K562 (cell line): Measurements from ENCODE around the gene LTBP4. TPM values are rescaled to one million over a fixed set of nuclear protein-coding genes. Genes with fewer than 3 reads are reported as not detected.
A peak's percentile ranks its signal among the peaks of the same experiment; 100 is the strongest.

Experiments used
- CREBBP ChIP-seq: IDR thresholded peaks from one replicate; pipeline ENCODE4 v1.6.1; 2012; ENCODE audit warnings: low read depth, mild to moderate bottlenecking, control low read depth, inconsistent platforms, low read length
- EHMT2 ChIP-seq: fragments of 450-650 bp; IDR thresholded peaks from 2 replicates; pipeline ENCODE4 v1.6.1; 2018; ENCODE audit warnings: antibody characterized with exemption
- KDM5B ChIP-seq: fragments of 200-600 bp; sonication (generic); IDR thresholded peaks from 2 replicates; pipeline ENCODE4 v1.6.1; 2012; ENCODE audit warnings: low read depth, mild to moderate bottlenecking, moderate library complexity, low read length, control low read depth, inconsistent platforms; ENCODE audit not compliant: insufficient replicate concordance
- PHTF2 ChIP-seq: fragments of 250-450 bp; sonication (Bioruptor Pico); IDR thresholded peaks from 2 replicates; pipeline ENCODE4 v1.5.0; 2021; ENCODE audit warnings: mild to moderate bottlenecking
- PKNOX1 ChIP-seq: fragments of 450-650 bp; IDR thresholded peaks from 2 replicates; pipeline ENCODE4 v1.6.1; 2016
- RB1 ChIP-seq: fragments of 450-650 bp; IDR thresholded peaks from 2 replicates; pipeline ENCODE4 v1.6.1; 2017; ENCODE audit warnings: low read depth, mild to moderate bottlenecking
- SIN3A ChIP-seq, 2 experiments: fragments of 150-350 bp in 1 of 2; IDR thresholded peaks; 2 replicates each; pipeline ENCODE4 v1.6.1; 2011 to 2016; ENCODE audit warnings: borderline replicate concordance in 2 of 2, low read depth in 2 of 2, low read length in 2 of 2, mild to moderate bottlenecking in 2 of 2, moderate library complexity in 2 of 2; ENCODE audit not compliant: control insufficient read depth in 1 of 2
- SMAD2 ChIP-seq: fragments of 150-350 bp; IDR thresholded peaks from 2 replicates; pipeline ENCODE4 v1.6.1; 2014; ENCODE audit warnings: low read depth, mild to moderate bottlenecking, low read length
- SRF ChIP-seq, 2 experiments: fragments of 250-450, 450-650 bp in 1 of 2; sonication (Bioruptor Pico) in 1 of 2; sonication (generic) in 1 of 2; formaldehyde crosslinking; IDR thresholded peaks; 2 replicates each; pipeline versions ENCODE4 v1.5.0 to v1.5.1; 2020 to 2022; ENCODE audit warnings: mild to moderate bottlenecking in 1 of 2, missing genetic modification reagents in 1 of 2
- UBTF ChIP-seq, 2 experiments: IDR thresholded peaks; 2 replicates each; pipeline ENCODE4 v1.6.1; 2012; ENCODE audit warnings: improper control_type of control experiment in 2 of 2, low read depth in 2 of 2, low read length in 2 of 2, borderline replicate concordance in 1 of 2
- polyA plus RNA-seq, 8 experiments: library from polyadenylated mRNA; depleted of rRNA in 4 of 8; stranded (reverse) in 5 of 8; unstranded in 3 of 8; fragments of >200 nt; fragmentation: Nextera tagmentation in 2 of 8; fragmentation: Illumina TruSeq in 1 of 8; extraction: Ambion mirVana in 2 of 8; extraction: Trizol in 1 of 8; gene quantifications; 2 replicates each; pipeline versions ENCODE4 v1.2.1 to v1.2.3, GENCODE V29; 2011 to 2014; ENCODE audit warnings: inconsistent platforms in 1 of 8, missing spikeins in 1 of 8
- total RNA-seq, 7 experiments: library from RNA; depleted of rRNA in 6 of 7; stranded (reverse); fragments of >200 nt in 6 of 7; fragmentation: Illumina TruSeq in 2 of 7; extraction: Trizol in 2 of 7; gene quantifications; 2 replicates each; pipeline versions ENCODE4 v1.2.1 to v1.2.3, GENCODE V29; 2011 to 2021; ENCODE audit warnings: low replicate concordance in 1 of 7
- TF ChIP-seq, protein P1 (sequence below): fragments of 250-450 bp; sonication (Bioruptor Pico); IDR thresholded peaks from 2 replicates; pipeline ENCODE4 v1.8.0; 2022; ENCODE audit warnings: inconsistent platforms, mild to moderate bottlenecking, moderate library complexity, borderline replicate concordance
- TF ChIP-seq, protein P2 (sequence below), 2 experiments: fragments of 450-650 bp; conservative IDR thresholded peaks; 2 replicates each; pipeline ENCODE4 v1.6.1; 2017; ENCODE audit warnings: mild to moderate bottlenecking in 2 of 2, moderate library complexity in 2 of 2

The LTBP4 gene
- total and polyA plus RNA-seq, 9 of the 15 experiments (the other 6 are each of a cell fraction or from before 2014, with no cell fraction given) = 0.35 to 160 (median 31.6) TPM

GRCh38 chr19:40596608-40597328 lies 4.4 kb upstream of the LTBP4 start (continued):
- TF ChIP-seq PKNOX1 = peak; percentile 89
- TF ChIP-seq KDM5B = peak; percentile 57
- TF ChIP-seq UBTF (IDR thresholded peaks at IDR 0.05; ENCODE audit: borderline replicate concordance in 1 of 2, low read depth in 2 of 2, low read length in 2 of 2) = no peak
- TF ChIP-seq EHMT2 = no peak
- TF ChIP-seq CREBBP = no peak
- TF ChIP-seq SMAD2 = no peak
- peak in 1 of 2 experiments; percentile 25; a peak in 1 of 4 replicates for TF ChIP-seq SIN3A (IDR thresholded peaks at IDR 0.05; ENCODE audit: borderline replicate concordance in 2 of 2, control insufficient read depth in 1 of 2, low read depth in 2 of 2, low read length in 2 of 2)
- TF ChIP-seq PHTF2 (CRISPR knock-in tag) = no peak
- TF ChIP-seq, protein P1, sequence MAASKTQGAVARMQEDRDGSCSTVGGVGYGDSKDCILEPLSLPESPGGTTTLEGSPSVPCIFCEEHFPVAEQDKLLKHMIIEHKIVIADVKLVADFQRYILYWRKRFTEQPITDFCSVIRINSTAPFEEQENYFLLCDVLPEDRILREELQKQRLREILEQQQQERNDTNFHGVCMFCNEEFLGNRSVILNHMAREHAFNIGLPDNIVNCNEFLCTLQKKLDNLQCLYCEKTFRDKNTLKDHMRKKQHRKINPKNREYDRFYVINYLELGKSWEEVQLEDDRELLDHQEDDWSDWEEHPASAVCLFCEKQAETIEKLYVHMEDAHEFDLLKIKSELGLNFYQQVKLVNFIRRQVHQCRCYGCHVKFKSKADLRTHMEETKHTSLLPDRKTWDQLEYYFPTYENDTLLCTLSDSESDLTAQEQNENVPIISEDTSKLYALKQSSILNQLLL = no peak
- TF ChIP-seq, protein P2, sequence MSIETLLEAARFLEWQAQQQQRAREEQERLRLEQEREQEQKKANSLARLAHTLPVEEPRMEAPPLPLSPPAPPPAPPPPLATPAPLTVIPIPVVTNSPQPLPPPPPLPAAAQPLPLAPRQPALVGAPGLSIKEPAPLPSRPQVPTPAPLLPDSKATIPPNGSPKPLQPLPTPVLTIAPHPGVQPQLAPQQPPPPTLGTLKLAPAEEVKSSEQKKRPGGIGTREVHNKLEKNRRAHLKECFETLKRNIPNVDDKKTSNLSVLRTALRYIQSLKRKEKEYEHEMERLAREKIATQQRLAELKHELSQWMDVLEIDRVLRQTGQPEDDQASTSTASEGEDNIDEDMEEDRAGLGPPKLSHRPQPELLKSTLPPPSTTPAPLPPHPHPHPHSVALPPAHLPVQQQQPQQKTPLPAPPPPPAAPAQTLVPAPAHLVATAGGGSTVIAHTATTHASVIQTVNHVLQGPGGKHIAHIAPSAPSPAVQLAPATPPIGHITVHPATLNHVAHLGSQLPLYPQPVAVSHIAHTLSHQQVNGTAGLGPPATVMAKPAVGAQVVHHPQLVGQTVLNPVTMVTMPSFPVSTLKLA (conservative IDR thresholded peaks at IDR 0.05) = peak in 1 of 2 experiments; percentile 44; a peak in 1 of 4 replicates
- peak in 1 of 2 experiments; percentile 18; a peak in 1 of 4 replicates for TF ChIP-seq SRF (CRISPR knock-in tag; IDR thresholded peaks at IDR 0.05)
- TF ChIP-seq RB1 = 0 out of 2 replicates have a peak, but pooled peaks have one; percentile 21
